ENCODE measurements around the gene NLN.
"Not testable (repeated sequence)": the region's sequence is repeated elsewhere in the genome, so short reads cannot be mapped to it uniquely, and the experiment has no call there.

Gene NLN

DNA sequence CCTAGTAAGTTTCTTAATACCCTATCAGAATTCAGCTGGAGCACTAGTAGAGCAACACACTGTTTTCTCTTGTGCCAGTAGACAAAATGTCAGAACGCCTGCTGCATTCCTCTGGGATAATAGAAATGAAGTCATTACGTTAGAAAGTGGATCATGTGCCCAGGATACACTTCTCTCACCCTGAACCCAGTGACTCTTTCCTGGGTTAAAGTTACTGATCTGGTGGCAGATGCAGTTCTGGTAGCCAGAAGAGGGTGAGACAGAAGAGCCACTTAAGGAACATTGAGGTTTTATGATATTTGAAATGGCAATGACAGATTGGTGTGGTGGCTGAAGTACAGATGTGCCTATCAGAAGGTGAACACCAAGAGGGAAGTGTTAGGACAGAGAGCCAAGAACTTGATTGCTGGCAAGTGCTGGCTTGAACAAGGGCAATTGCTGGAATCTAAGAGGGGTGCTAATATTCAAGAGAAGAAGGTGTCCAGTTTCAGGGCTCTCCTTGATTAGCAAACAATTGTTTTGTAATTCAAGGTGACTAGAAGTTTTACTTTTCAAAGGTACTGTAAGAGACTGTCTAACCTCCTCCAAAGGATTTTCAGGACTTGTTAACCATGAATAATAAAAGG lies 110.7 kb downstream of the NLN start:
- Histone ChIP-seq H3K9me3 (ENCODE audit: control insufficient read depth, insufficient read depth, low read length) (no peaks in the 10 kb centered on the region), H3K9ac (ENCODE audit: low read depth, low read length) (no peak overlapping the region), H3K36me3 (ENCODE audit: insufficient read depth, low read length) (no peaks in the 10 kb centered on the region; the same call in 1 of the 2 replicates), H3K4me1 (ENCODE audit: insufficient read depth, low read length) (peaks cover 4% of the 10 kb centered on the region; the same call in 1 of the 2 replicates)

DNA sequence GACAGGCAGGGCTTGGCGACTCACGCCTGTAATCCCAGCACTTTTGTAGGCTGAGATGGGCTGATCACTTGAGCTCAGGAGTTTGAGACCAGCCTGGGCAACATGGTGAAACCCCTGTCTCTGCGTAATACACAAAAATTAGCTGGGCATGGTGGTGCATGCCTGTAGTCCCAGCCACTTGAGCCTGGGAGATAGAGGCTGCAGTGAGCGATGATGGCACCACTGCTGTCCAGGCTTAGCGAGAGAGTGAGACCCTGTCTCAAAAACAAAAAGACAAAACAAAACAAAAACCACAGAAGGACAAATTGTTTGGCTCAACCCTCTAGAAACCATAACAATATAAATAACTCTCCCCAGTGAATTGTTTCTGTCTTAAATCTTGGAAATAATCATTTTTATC lies 111.8 kb downstream of the NLN start:
- Histone ChIP-seq H3K4me1 (ENCODE audit: insufficient read depth, low read length) (peaks cover 4% of the 10 kb centered on the region; the same call in 1 of the 2 replicates), H3K36me3 (ENCODE audit: insufficient read depth, low read length) (no peaks in the 10 kb centered on the region; the same call in 1 of the 2 replicates), H3K9me3 (ENCODE audit: control insufficient read depth, insufficient read depth, low read length) (no peaks in the 10 kb centered on the region), H3K9ac (ENCODE audit: low read depth, low read length) (no peak overlapping the region)

DNA sequence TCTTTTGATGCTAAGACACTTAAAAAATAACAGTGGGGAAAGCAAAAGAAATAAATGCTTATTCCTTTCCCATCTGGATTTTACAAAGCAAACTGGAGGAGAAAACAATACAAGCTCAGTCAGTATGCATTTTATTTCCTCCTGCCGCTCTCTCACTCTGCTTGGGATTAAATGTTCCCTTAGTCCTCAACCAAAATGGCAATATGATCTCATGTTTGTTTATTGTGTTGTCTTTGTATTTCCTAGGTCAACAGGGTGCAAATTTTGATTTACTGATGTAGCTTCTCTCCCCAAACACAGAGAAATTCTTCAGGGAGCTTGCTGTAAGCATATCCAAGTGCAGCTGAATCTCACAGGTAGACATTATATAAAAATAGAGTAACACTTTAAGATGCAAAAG lies 112.3 kb downstream of the NLN start:
- Histone ChIP-seq H3K4me1 (ENCODE audit: insufficient read depth, low read length) (peaks cover 4% of the 10 kb centered on the region; the same call in 1 of the 2 replicates), H3K9me3 (ENCODE audit: control insufficient read depth, insufficient read depth, low read length) (no peaks in the 10 kb centered on the region), H3K36me3 (ENCODE audit: insufficient read depth, low read length) (no peaks in the 10 kb centered on the region; the same call in 1 of the 2 replicates), H3K9ac (ENCODE audit: low read depth, low read length) (no peak overlapping the region)

DNA sequence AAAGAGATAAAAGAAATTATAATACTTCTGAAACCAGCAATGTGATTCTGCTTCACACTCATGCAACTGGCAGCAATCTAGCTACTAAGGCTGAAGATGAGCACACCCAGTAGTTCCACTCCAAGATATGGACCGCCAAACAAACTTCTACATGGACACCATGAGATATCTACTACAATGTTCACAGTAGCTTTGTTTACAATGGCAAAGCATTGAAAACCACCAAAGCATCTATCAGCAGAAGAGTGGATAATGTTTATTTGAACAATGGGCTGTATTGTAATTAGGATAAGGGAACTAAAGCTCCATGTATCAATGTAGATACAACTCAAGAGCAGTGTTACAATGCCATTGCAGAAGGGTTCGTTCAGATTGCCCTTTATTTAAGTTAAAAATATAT lies 113.2 kb downstream of the NLN start:
- no peaks in the 10 kb centered on the region for H3K9me3 ChIP-seq (ENCODE audit: control insufficient read depth, insufficient read depth, low read length)
- H3K9ac ChIP-seq (ENCODE audit: low read depth, low read length) = no peak overlapping the region

DNA sequence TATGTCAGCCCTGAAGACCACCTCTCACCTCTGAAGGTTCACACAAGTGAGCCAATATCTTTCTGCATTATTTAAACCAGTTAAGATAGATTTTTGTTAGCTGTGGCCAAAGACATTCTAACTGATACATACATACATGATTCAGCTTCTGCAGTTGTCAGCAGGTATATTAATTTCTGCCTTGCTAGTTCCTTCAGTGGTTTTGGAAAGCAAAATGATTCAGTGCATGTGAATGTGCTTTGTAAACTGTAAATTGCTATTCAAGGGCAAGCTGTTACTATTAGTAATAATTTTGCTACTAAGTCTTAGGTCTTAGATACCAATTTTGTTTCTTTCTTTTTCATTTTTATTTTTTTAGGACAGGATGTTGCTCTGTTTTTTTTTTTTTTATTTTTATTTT lies 115.1 kb downstream of the NLN start:
- Histone ChIP-seq H3K9me3 (ENCODE audit: control insufficient read depth, insufficient read depth, low read length) (no peaks in the 10 kb centered on the region), H3K4me1 (ENCODE audit: insufficient read depth, low read length) (no peaks in the 10 kb centered on the region), H3K36me3 (ENCODE audit: insufficient read depth, low read length) (no peaks in the 10 kb centered on the region; the same call in 1 of the 2 replicates), H3K9ac (ENCODE audit: low read depth, low read length) (no peak overlapping the region)

More for the DNA sequence above, 113.2 kb downstream of the NLN start:
- H3K36me3 ChIP-seq (ENCODE audit: insufficient read depth, low read length) = no peaks in the 10 kb centered on the region; the same call in 1 of the 2 replicates
- H3K4me1 ChIP-seq (ENCODE audit: insufficient read depth, low read length) = peaks cover 4% of the 10 kb centered on the region; the same call in 1 of the 2 replicates

DNA sequence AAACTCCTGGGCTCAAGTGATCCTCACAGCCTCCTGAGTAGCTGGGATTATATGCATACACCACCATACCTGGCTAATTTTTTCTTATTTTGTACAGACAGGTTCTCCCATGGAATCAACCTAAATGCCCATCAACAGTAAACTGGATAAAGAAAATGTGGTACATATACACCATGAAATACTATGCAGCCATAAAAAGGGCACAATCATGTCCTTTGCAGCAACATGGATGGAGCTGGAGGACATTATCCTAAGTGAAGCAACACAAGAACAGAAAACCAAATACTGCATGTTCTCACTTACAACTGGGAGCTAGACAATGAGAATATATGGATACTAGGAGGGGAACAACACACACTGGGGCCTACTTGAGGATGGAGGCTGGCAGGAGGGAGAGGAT lies 117.2 kb downstream of the NLN start:
- not testable (repeated sequence) for H3K36me3 ChIP-seq (ENCODE audit: insufficient read depth, low read length); H3K9ac ChIP-seq (ENCODE audit: low read depth, low read length); H3K4me1 ChIP-seq (ENCODE audit: insufficient read depth, low read length); H3K9me3 ChIP-seq (ENCODE audit: control insufficient read depth, insufficient read depth, low read length)

DNA sequence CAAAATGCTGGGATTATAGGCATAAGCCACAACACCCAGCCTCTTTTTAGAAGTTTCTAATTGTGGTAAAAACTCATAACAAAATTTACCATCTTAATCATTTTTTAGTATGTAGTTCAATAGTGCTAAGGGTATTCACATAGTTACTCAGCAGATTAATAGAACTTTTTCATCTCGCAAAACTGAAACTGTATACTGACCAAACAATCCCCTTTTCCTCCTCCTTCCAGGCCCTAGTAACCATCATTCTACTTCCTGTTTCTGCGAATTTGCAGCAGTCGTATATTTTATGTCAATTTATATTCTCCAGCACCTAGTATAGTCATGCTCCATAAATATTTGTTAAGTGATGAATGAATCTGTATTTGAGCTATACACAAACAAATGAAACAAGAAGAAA lies 118.1 kb downstream of the NLN start:
- H3K9ac ChIP-seq (ENCODE audit: low read depth, low read length) = no peak overlapping the region
- H3K9me3 ChIP-seq (ENCODE audit: control insufficient read depth, insufficient read depth, low read length) = no peaks in the 10 kb centered on the region
- no peaks in the 10 kb centered on the region; the same call in 1 of the 2 replicates for H3K36me3 ChIP-seq (ENCODE audit: insufficient read depth, low read length)
- no peaks in the 10 kb centered on the region for H3K4me1 ChIP-seq (ENCODE audit: insufficient read depth, low read length)

DNA sequence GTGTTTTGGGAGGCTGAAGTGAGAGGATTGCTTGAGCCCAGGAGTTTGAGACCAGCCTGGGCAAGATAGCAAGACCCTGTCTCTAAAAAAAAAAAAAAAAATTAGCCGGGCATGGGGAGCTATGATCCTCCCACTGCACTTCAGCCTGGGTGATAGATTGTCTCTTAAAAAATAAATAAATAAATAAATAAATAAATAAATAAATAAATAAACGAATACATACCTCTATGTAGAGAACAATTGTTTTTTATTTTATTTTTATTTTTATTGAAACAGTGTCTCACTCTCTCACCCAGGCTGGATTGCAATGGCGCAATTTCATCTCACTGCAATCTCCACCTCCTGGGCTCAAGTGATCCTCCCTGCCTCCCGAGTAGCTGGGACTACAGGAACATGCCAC lies 122.8 kb downstream of the NLN start:
- not testable (repeated sequence) for H3K9me3 ChIP-seq (ENCODE audit: control insufficient read depth, insufficient read depth, low read length); H3K9ac ChIP-seq (ENCODE audit: low read depth, low read length)

DNA sequence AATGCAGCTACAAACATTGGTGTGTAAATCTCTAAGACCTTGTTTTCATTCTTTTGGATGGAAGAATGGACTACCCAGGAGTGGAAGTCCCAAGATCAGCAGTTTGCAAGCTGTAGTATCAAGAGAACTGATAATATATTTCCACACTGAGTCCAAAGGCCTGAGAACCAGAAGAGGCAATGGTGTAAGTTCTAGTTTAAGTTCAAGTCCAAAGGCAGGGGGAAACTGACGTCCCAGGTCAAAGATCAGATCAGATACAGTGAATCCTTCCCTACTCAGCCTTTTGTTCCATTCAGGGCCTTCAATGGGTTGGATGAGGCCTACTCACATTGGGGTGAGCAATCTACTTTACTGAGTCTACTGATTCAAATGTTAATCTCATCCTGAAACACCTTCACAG lies 124.1 kb downstream of the NLN start:
- no peaks in the 10 kb centered on the region for H3K36me3 ChIP-seq (ENCODE audit: insufficient read depth, low read length)
- H3K9me3 ChIP-seq (ENCODE audit: control insufficient read depth, insufficient read depth, low read length) = no peaks in the 10 kb centered on the region
- no peak overlapping the region for H3K9ac ChIP-seq (ENCODE audit: low read depth, low read length)
- H3K4me1 ChIP-seq (ENCODE audit: insufficient read depth, low read length) = no peaks in the 10 kb centered on the region

More for the DNA sequence above, 122.8 kb downstream of the NLN start:
- not testable (repeated sequence) for H3K36me3 ChIP-seq (ENCODE audit: insufficient read depth, low read length); H3K4me1 ChIP-seq (ENCODE audit: insufficient read depth, low read length)

DNA sequence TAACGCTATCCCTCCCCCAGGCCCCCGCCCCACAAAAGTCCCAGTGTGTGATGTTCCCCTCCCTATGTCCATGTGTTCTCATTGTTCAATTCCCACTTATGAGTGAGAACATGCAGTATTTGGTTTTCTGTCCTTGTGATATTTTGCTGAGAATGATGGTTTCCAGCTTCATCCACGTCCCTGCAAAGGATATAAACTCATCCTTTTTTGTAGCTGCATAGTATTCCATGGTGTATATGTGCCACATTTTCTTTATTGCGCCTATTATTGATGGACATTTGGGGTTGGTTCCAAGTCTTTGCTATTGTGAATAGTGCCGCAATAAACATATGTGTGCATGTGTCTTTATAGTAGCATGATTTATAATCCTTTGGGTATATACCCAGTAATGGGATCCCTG lies 125.0 kb downstream of the NLN start:
- H3K9ac ChIP-seq (ENCODE audit: low read depth, low read length); H3K4me1 ChIP-seq (ENCODE audit: insufficient read depth, low read length); H3K9me3 ChIP-seq (ENCODE audit: control insufficient read depth, insufficient read depth, low read length); H3K36me3 ChIP-seq (ENCODE audit: insufficient read depth, low read length): not testable (repeated sequence)

DNA sequence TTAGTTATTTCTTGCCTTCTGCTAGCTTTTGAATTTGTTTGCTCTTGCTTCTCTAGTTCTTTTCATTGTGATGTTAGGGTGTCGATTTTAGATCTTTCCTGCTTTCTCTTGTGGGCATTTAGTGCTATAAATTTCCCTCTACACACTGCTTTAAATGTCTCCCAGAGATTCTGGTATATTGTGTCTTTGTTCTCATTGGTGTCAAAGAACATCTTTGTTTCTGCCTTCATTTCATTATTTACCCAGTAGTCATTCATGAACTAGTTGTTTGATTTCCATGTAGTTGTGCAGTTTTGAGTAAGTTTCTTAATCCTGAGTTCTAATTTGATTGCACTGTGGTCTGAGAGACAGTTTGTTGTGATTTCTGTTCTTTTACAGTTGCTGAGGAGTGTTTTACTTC lies 127.9 kb downstream of the NLN start:
- not testable (repeated sequence) for H3K9ac ChIP-seq (ENCODE audit: low read depth, low read length); H3K4me1 ChIP-seq (ENCODE audit: insufficient read depth, low read length); H3K36me3 ChIP-seq (ENCODE audit: insufficient read depth, low read length); H3K9me3 ChIP-seq (ENCODE audit: control insufficient read depth, insufficient read depth, low read length)

DNA sequence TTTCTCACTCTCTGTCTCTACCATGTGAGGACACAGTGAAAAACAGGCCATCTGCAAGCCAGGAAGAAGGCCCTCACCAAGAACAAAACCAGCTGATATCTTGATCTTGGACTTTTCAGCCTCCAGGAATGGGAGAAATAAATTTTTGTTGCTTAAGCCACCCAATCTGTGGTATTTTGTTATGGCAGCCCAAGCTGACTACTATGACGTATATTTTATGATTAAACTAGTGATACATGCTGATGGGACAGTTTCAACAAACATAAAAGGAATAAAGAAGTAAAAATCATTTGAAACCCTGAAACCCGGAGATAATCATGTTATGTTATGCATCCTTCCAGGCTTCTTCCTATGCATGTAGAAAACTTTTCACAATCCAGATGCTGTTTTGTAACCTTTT lies 132.9 kb downstream of the NLN start:
- H3K4me1 ChIP-seq (ENCODE audit: insufficient read depth, low read length) = no peaks in the 10 kb centered on the region
- H3K9me3 ChIP-seq (ENCODE audit: control insufficient read depth, insufficient read depth, low read length) = no peaks in the 10 kb centered on the region
- H3K9ac ChIP-seq (ENCODE audit: low read depth, low read length) = no peak overlapping the region
- no peaks in the 10 kb centered on the region for H3K36me3 ChIP-seq (ENCODE audit: insufficient read depth, low read length)

DNA sequence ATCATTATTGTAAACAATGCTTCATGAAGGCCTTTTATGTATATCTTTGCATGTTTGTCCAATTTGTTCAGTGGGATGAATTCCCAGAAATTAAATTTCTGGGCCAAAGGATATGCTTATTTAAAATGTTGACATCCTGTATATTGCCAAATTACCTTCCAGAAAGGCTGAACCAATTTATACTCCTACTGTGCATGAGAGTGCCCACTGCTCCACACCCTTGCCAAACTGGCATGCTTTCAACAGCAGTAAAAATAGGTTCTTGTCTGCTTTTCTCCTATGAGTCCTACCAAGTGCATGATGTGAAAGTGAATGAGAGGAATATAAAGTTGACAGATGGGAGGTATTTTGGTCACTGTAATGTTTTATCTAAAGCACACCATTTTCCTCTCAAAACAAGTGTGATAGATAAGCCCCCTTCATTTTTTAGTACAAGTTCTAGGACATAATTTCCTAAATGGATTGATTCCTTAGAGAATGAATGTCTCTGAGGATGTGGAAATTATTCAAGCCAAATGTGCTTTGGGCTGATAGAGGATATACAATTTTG lies 133.8 kb downstream of the NLN start:
- no peaks in the 10 kb centered on the region for H3K9me3 ChIP-seq (ENCODE audit: control insufficient read depth, insufficient read depth, low read length)
- no peaks in the 10 kb centered on the region for H3K36me3 ChIP-seq (ENCODE audit: insufficient read depth, low read length)
- no peak overlapping the region for H3K9ac ChIP-seq (ENCODE audit: low read depth, low read length)
- no peaks in the 10 kb centered on the region for H3K4me1 ChIP-seq (ENCODE audit: insufficient read depth, low read length)

DNA sequence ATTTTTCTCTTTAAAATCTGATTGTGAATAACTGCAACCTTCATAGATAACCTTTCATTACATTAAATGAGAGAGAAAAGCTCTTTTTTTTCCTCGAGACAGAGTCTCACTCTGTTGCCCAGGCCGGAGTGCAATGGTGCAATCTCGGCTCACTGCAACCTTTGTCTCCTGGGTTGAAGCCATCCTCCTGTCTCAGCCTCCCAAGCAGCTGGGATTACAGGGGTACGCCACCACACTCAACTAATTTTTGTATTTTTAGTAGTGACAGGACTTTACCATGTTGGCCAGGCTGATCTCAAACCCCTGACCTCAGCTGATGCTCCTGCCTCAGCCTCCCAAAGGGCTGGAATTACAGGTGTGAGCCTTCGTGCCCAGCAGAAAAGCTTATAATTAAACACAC lies 134.5 kb downstream of the NLN start:
- Histone ChIP-seq H3K9ac (ENCODE audit: low read depth, low read length) (no peak overlapping the region), H3K36me3 (ENCODE audit: insufficient read depth, low read length) (no peaks in the 10 kb centered on the region), H3K9me3 (ENCODE audit: control insufficient read depth, insufficient read depth, low read length) (no peaks in the 10 kb centered on the region), H3K4me1 (ENCODE audit: insufficient read depth, low read length) (no peaks in the 10 kb centered on the region)

DNA sequence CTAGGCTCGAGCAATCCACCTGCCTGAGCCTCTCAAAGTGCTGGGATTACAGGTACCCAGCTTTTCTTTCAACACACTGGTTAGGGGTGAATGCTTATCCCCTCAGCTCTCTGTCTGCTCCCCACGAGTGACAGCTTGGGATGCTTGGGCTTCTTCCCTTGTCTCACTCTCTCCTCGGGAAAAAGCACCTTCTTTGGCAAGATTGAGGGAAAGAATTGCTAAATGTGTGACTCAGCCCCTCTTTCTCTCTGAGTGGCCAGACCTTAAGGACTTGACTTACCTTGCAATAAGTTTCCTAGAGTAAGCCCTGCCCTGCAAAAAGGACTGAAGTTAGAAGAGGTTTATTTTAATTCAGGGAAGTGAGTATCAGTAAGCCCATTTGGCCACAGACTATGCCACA lies 136.3 kb downstream of the NLN start:
- H3K4me1 ChIP-seq (ENCODE audit: insufficient read depth, low read length) = peaks cover 3% of the 10 kb centered on the region; the same call in 1 of the 2 replicates
- H3K9ac ChIP-seq (ENCODE audit: low read depth, low read length) = no peak overlapping the region
- no peaks in the 10 kb centered on the region for H3K9me3 ChIP-seq (ENCODE audit: control insufficient read depth, insufficient read depth, low read length)
- H3K36me3 ChIP-seq (ENCODE audit: insufficient read depth, low read length) = no peaks in the 10 kb centered on the region

Measured in ES-I3 (cell line).